Choroid plexus epithelial cell (primary cell): ENCODE measurements around the gene ZNF688.

Source experiments
- DNase-seq: peaks from one replicate; pipeline ENCODE4 v3.0.0-alpha.2; 2010; ENCODE audit warnings: low read depth
- H3K4me3 ChIP-seq: 2 replicates; pipeline ENCODE4 v1.5.1; 2011; ENCODE audit warnings: low read depth, mild to moderate bottlenecking, control low read depth, low read length, moderate library complexity
- TF ChIP-seq, protein P1 (sequence below): conservative IDR thresholded peaks from 2 replicates; pipeline ENCODE4 v1.5.1; 2011; ENCODE audit warnings: low read depth, mild to moderate bottlenecking, control low read depth, inconsistent platforms, low read length, moderate library complexity

The ZNF688 gene

DNA sequence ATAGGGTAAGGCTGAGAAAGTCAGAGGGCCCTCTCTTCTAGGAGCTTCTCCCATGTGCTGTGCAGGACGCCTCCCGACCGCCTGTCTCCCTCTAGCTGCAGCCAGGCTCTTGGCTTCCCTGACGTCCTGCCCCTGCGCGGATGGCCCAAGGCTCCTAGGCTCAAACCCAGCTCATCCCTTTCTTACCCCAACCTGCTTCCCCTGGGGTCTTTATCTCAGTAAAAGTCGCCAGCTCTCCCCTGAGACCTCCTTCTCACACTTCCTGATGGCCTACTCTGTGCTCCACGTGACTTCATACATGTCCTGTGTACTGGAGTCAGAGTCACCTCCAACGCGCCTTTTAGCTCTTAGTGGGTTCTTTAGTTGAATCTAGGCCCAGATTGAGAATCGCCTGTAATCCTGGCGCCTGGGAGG, 35.7 kb downstream of the ZNF688 start:
- H3K4me3 ChIP-seq, result peak overlapping the region; percentile 77
- DNase-seq, result peak; percentile 88
- TF ChIP-seq, protein P1, sequence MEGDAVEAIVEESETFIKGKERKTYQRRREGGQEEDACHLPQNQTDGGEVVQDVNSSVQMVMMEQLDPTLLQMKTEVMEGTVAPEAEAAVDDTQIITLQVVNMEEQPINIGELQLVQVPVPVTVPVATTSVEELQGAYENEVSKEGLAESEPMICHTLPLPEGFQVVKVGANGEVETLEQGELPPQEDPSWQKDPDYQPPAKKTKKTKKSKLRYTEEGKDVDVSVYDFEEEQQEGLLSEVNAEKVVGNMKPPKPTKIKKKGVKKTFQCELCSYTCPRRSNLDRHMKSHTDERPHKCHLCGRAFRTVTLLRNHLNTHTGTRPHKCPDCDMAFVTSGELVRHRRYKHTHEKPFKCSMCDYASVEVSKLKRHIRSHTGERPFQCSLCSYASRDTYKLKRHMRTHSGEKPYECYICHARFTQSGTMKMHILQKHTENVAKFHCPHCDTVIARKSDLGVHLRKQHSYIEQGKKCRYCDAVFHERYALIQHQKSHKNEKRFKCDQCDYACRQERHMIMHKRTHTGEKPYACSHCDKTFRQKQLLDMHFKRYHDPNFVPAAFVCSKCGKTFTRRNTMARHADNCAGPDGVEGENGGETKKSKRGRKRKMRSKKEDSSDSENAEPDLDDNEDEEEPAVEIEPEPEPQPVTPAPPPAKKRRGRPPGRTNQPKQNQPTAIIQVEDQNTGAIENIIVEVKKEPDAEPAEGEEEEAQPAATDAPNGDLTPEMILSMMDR, result peak; percentile 90

DNA sequence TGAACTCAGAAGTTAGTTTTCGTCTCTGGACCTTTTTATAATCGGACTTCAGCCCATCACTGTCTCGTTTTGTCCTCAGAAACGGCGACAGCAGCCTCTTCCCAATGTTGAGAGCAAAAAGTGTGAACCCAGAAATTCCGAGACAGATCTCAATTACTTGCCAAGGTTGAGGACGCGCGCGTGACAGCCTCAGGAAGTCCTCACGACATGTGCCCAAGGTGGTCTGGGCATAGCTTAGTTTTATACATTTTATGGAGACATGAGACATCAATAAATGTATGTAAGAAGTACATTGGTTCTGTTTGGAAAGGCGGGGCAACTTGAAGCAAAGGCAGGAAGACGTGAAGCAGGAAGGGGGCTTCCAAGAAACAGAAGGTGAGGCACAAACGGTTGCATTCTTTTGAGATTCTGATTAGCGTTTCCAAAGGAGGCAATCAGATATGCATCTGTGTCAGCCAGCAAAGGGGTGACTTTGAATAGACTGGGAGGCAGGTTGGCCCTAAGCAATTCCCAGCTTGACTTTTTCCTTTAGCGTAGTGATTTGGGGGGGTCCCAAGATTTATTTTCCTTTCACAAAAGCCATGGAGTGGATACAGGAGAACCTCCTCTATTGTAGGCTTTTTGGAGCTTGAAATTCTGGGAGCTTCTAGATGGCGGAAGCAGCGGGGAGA, 36.3 kb downstream of the ZNF688 start:
- peak overlapping the region; percentile 77 for H3K4me3 ChIP-seq
- TF ChIP-seq, protein P1, result no peak
- peak; percentile 36 for DNase-seq

DNA sequence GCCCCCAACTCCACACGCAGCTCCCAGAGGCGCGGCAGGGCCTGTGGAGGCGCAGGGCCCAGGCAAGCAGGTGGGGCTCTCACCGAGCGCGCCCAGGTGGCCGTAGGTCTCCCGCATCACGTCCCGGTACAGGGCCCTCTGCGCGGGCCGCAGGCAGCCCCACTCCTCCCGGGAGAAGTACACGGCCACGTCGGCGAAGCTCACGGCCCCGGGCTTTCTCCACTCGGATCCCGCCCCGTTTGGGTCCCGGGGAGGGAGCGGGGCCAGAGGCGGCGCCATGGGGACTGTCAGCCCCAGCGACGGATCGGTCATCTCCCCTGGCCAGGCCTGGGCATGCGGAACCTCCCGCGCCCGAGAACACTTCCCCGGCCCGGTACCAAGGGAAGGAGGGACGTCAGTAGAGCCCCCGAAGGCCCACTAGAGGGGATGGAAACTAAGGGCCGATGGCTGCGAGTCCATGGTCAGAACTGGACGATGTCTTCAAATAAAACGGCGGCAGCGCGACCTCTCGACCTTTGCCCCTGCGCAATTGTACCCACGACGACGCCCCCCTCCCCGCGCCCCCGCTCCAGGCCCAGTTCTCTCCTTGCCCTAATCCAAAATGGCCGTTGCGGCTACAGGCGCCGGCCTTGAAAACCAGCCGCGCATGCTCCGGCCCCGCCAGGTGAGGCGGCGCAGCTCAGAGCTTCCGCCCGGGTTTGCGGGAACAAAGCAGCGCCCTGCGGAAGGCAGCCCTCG, 37.0 kb downstream of the ZNF688 start, which contains the start of gene ZNF747:
ZNF747 (minus strand) TSS at position 491 of the 738 bp plus-strand sequence; CDS start at position 312, 179 bp downstream.
- TF ChIP-seq, protein P1, result no peak
- DNase-seq, result peak; percentile 85
- H3K4me3 ChIP-seq, result peak within 1 kb of the TSS; percentile 77

DNA sequence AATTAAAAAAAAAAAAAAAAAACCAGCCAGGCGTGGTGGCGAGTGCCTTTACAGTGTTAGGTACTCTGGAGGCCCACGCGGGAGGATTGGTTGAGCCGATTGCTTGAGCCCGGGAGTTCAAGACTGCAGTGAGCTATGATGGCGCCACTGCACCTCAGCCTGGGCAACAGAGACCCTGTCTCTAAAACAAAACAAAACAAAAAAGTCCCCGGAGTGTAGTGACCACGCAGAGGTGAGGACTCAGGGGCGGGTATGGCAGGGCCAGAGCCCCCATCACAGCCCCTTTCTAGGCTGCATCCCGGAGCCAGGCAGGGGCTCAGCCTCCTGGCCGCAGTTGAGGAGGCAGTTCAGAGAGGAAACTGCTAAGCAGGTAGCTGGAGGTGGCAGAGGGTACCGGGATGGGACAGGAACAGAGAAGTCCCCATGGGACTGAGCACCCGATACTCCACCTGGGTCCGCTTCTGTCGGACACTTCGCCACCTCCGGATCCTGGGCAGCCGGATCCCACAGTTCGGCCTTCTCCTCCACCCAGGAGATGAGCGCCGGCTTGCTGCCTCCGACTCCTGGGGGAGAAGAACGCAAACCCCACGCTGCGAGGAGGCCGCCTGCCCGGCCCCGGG, 37.7 kb downstream of the ZNF688 start:
- peak overlapping the region; percentile 77 for H3K4me3 ChIP-seq
- TF ChIP-seq, protein P1, result no peak
- DNase-seq, result peak; percentile 34

DNA sequence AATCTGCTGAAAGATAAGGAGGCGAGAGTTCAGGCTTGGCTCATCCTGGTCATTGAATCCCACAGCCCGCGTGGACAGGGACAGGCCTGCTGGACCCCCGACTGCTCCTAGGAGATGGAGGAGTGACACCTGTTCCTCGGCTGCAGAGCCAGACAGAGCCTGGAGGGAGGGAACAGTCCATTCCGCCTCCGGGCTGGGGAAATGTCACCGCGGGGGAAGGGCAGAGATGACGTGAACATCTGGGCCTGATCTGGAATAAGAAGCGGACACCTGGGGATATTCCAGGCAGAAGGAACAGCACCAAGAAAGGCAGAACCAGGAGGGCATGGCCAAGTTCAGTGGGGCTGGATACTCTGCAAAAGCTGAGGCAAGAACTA, 38.4 kb downstream of the ZNF688 start:
- H3K4me3 ChIP-seq, result no peak overlapping the region
- TF ChIP-seq, protein P1, result no peak
- DNase-seq, result no peak

DNA sequence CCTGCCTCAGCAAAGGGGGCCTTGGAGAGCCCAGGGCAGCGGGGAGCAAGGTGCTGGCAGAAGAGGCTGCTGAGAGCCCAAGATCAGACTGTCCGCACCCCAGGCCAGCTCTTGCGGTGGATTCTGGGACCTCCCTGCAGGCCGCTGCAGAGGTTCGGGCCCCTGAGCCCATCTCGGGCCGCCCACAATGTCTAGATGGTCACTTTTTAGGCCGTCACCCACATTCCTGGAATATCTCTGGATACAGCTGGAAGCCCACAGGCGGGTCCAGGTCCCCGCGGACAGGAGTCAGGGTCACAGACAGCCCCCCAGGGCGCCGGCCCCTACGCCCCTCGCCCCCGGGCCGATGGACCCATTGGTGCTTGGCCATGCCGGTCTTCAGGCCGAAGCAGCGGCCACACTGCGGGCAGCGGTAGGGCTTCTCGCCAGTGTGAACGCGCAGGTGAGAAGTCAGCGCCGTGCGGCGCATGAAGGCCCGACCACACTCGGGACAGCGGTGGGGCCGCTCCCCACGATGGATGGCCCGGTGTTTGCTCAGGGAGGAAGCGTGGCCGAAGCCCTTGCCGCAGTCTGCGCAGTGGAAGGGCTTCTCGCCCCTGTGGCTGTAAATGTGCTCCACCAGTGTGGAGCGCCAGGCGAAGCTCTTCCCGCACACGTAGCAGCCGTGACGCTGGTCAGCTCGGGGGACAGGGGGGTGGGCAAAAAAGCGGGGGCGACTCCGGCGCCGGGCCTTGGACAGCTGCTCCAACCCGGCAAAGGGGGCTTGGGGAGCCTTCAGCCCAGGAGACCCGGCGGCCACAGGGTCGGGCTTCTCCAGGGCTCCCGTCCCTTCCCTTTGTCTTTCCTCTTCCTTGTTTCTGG, 39.0 kb downstream of the ZNF688 start:
- H3K4me3 ChIP-seq, result no peak overlapping the region
- TF ChIP-seq, protein P1, result no peak
- no peak for DNase-seq
